IPS DF 4.7 (cell line): Measurements from ENCODE around the gene NLGN3.
"Not testable (repeated sequence)": the region's sequence is repeated elsewhere in the genome, so short reads cannot be mapped to it uniquely, and the experiment has no call there.

Experiments used
- DNase-seq: peaks from one replicate; pipeline ENCODE4 v3.0.0-alpha.2; 2013; ENCODE audit warnings: low spot score; ENCODE audit errors: extremely low read depth

NLGN3 gene

DNA sequence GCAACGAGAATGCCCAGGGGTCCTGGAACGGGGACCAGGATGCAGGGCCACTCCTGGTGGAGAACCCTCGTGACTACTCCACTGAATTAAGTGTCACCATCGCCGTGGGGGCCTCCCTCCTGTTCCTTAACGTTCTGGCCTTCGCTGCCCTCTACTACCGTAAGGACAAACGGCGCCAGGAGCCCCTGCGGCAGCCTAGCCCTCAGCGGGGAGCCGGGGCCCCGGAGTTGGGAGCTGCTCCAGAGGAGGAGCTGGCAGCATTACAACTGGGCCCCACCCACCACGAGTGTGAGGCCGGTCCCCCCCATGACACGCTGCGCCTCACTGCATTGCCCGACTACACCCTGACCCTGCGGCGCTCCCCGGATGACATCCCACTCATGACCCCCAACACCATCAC is 24.9 kb downstream of the NLGN3 start:
- no peak for DNase-seq

DNA sequence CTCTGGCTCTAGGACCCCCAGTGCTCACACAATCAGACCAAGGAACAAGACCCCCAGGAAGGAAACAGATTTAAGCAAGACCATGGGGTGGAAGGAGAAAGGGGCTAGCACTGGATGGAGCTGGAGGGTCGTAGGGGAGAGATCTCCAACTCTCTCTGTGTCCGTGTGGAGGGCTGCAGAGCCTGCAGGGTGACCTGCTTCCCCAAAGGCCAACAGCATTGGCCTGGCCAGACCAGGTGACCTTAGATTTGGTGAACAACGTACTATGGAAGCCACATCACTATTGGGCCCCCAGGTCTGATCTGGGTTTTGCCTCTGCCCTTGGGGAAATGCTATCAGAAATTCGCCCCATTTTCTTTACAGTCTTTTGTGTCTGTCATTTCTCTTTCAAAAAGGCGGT is 26.0 kb downstream of the NLGN3 start:
- no peak for DNase-seq

DNA sequence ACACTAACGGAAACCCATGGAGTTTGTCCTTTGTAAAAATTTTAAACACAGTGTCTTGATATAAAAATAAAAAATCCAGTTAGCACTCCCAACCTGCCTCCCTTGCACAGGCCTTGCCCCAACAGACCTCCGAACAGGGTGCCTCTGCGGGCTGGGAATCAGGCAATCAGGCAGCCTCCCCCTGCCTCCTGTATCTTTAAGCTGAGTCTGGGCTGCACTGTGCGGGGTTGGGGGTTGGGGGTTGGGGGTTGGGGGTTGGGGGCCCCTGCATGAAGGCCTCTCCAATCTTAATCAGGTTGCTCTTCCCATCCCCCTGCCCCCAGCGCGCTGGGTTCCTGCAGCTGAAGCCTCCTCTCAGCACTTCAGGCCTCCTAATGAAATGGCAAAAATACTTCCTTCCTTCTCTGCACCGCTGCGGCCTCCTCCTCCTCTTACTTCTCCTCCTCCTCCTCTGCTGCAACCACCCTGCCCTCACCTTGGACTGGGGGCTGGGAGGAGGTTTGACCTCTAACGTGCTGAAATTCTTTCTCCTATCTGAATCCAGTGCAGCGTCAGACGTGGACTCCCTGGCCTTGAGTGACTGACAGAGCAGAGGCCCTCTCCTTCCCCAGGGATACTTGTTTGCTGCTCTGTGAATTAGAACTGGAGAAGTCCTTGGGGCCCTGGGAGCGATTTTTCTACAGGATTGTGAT is 26.6 kb downstream of the NLGN3 start:
- DNase-seq, result no peak

DNA sequence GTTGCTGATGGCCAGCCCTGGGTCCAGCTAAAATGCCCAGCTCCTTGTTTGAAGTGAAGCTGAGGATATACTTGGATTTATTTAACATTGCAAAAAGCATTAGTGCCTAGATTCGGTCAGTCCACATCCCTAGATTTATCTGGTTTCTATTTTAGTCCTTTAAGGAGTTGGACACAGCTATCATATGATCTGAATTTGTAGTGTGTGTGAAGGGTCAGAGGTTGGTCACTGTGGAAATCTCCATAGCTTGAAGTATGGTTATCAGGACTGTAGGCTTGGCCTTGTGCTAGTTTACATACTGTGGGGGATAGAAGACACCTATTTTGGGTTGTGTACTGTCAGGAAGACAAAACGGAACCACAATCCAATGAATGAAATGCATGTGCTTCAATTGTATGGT is 28.8 kb downstream of the NLGN3 start:
- DNase-seq, result no peak

DNA sequence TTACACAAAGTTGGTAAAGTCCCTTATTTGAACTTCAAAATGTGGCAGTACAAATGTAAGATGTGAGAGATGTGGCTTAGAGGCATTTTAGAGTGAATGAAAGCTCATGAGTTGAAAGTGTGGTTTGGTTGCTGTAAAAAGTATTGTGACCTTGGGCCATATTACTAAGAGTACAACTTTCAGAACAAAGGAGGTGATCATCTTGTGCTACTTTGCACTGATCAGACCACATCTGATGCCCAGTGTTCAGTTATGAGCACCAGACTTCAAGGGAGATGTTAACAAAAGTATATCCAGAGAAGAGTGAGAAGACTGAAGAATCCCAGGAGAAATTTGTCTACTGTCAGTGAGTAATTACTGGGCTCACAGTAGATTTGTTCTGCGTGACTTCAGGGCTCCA is 30.2 kb downstream of the NLGN3 start:
- no peak for DNase-seq

DNA sequence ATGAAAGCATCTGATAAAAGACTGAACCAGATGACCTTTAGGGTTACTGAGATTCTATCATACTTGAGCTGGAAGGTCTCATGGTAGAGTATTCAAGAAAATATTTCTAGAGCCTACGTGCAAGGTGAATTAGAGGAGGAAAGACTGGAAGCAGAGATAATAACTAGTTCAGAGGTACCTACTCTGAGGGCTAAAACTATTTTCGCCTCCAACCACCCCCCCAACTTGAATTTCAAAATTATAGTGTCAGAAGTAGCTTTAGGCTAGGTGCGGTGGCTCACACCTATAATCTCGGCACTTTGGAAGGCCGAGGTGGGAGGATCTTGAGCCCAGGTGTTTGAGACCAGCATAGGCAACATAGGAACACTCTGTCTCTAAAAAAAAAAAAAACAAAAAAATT is 30.9 kb downstream of the NLGN3 start:
- DNase-seq, result no peak

DNA sequence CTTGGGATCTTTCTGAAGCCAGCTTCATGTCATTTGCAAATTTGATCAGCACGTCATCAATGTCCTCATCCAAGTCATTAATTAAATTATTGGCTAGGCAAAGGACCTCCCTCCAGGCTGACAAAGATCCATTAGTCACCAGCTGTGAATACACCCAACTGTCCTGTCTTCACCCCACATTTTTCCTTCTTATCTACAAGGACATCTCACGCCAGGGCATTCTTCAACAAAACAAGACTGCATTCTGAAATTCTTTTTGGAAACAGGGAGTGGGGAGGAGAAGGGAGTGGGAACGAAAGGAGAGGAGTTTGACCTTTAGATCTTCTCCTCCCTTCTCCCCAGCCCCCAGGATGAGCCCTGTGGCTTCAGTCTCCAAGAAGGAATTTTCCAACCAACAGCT is 32.7 kb downstream of the NLGN3 start:
- no peak for DNase-seq

DNA sequence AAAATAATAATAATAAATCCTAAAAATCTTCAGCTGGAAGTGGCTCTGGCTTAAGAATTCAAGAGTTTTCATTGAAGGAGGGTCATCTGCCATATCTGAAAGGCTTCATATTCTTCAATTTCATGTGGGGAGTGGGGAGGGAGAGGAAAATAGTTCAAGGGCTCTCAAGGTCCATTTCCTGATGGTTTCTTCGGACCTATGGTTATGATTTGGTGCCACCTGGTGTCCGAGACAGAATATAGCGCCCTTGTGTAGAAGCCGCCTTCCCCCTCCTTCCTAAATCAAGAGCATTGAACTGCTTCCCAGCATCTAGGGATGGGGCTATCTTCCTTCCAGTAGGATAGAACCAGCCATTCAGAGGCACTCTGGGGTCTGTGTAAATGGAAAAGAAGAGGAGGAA is 34.3 kb downstream of the NLGN3 start:
- no peak for DNase-seq

DNA sequence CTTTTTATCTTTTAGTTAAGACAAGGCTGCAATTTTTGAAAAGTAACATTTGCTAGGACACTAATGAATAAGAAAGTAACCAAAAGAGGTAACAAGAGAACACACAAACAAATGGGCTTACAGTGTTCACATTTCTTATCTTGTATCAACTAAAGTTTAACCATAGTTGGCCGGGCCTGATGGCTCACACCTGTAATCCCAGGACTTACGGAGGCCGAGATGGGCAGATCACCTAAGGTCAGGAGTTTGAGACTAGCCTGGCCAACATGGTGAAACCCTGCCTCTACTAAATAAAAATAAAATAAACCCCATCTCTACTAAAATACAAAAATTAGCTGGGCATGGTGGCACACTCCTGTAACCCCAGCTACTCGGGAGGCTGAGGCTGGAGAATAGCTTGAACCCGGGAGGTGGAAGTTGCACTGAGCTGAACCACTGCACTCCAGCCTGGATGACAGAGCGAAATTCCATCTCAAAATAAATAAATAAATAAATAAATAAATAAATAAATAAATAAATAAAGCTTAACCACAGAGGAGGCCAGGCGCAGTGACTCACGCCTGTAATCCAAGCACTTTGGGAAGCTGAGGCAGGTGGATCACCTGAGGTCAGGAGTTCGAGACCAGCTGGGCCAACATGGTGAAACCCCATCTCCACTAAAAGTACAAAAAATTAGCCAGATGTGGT is 36.1 kb downstream of the NLGN3 start:
- not testable (repeated sequence) for DNase-seq

DNA sequence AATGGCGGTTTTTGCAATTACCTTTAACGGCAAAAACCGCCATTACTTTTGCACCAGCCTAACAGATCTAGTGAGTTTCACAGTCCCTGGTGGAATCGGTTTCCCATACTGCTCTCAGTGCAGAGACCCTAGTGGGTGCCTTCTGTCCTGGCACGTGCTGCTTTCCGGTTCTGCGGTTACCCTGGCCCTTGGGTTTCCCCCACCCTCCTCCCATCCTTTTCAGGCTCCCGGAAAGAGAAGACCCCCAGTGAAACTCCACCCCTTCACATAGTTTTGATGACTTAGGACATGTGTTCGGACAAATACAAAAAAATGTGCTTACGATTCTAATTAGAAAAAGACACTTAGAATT is 36.9 kb downstream of the NLGN3 start:
- DNase-seq, result no peak

DNA sequence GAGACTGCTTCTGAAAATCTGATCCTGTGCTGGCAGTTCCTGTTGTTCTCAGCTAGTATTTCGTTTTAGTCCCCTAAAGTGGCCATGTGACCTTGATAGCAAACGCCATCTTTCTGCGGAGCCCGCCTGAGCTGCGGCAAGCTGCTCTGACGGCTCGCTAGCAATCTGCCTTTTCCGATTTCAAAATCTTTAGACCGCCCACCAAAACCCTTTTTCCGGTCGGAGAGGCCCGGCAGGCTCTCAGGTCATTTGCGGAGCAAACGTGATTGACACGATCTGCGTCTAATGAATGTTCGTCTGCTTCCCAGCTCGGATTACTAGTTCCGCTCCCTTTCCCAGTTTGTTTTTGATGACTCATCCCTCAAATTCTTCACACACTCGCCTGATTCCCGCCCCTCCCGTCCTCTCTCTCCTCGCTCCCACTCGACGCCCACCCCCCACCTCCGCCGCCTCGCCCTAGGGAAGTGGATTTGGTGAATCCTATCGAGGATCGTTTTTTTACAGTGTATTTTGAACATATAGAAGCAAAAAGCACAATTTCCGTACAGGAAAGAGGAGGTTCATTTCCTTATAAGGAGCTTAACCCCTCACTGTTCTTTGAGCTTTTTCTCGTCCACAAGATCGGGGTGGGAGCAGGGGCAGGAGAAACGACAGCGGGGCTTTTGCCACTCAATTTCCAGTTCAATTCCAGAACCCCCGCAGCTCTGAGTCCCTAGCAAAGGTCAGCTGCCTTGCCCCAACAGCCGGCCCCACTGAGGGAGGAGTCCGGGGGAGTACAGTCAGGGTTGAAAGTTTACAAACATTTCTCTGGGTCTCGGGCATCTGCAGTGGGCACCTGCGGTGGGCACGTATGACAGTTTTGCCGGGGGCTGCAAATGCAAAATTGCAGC is 37.5 kb downstream of the NLGN3 start:
- DNase-seq, result peak; percentile 93

DNA sequence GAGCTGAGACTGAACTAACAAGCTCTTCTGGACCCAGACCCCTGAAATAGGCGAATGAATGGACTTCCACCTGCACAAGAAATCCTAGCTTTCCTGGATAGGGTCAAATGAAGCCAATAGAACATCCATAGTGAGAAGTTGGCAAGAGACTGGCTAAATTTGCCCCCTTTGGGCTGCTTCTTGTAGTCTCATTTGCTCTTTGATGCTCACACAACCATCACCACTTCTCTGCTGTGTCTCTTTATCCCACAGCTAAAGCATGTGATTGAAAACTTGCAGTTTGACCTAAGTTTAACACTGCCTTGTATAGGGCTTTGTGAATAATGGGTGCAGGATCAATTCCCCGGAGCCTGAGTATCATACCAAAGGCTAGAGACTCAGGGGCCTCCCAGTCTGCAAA is 38.2 kb downstream of the NLGN3 start:
- DNase-seq, result no peak

DNA sequence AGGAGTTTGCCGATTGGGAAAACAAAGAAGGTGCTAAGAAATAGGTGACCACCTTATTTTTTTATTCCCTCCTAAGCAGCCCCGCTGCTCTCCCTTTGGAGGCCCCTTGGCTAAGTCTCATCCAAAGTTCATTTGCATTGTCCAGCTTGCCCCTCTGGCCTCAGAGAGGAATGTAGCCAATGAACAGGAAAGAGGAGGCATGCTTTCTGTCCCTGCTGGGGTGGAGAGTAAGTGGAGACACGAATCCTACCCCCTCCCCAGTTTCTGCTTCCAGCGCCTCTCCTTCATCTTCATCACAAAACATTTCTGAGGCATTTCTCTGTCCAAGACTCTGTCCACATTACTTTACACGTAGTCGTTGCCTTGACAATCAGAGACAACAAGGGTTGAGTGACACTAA is 38.7 kb downstream of the NLGN3 start:
- no peak for DNase-seq

DNA sequence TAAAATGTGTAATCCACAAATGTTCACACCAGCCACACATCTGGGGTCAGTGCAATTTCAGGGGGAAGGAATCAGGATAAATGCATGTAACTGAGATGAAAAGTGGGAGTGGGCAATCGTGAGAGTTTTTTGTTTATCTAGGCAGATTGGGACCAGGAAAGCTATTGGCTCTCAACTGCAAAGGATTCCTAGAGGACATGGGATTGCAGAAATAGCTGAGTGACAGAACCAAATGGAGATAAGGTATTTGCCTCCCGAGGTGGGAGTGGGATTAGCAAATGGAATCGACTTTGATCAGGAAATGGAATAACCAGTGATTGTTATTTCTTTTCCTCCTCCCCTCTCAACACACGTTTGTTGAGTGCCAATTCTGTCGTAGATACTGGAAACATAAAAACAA is 39.5 kb downstream of the NLGN3 start:
- no peak for DNase-seq

DNA sequence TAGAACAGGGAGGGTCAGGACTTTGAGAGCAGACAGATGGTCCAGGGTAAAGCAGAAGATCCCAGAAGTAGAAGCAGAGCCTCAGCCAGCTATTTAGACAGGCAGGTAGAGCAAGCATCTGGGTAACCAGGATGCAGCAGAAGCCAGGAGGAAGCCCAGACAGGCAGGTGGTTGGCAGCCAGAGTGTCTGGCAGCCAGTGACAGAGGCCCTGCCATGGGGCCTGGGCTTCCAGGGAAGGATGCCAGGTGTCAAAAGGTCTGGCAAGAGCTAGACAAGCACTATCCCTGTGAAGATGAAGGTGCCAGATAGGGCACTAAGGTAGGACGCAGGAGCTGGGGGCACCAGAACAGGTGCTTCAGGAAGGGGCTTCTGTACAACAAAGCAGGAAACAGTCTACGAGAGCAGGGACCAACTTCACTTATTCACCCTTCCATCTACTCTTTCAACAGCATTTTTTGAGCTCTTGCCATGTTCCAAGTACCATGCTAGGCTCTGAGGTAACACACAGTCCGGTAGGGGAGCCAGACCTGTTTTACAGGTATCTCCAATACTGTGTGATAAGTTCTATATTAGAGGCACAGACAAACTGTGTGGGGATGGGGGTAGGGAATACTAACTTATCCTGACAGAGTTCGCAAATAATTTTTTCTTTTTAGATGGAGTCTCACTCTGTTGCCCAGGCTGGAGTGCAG is 40.3 kb downstream of the NLGN3 start:
- DNase-seq, result no peak

DNA sequence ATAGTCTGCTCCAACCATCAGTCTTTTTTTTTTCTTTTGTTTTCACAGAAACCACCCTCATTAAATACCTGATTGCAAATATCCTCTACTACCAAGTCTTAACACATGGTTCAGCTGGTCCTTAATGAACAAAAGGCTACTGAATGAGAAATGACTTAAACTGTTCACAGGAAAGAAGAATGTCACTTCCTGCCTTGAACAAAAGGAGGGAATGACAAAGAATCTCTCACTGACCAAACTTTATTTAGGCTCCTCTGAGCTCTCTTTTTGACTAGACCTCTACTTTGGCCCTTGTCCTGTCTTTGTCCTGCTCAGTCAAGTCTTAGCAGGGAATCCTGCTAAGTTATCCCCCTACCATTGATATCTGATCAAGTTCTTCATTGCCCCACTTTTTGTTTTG is 46.6 kb downstream of the NLGN3 start:
- DNase-seq, result no peak

DNA sequence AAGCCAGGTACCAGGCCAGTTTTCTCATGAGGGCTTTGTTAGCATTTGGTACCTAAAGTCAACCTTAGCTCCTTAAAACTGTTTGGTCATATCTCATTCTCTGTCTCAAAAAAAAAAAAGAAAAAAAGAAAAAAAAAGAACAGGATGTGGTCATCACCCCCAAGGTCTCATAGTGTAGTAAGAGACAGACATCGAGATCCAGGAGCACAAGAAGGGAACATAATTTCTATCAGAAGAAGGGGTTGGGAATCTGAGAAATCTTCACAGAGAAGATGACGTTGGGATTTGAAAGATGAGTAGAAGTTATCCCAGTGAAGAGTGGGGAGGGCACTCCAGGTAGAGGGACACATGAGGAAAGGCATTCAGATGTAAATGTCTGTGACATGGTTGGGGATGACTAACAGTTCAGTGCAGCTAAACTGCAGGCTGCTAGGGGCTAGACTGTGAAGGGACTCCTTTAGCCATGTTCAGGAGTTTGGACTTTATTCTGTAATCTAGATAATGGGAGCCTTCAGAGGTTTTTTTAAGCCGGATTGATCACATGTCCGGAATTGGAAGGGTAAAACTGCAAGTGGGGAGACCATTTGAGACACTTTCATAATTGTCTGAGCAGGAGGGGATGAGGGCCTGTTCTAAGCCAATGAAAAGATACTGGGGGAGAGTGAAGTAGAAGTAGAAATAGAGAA is 51.5 kb downstream of the NLGN3 start:
- DNase-seq, result no peak

DNA sequence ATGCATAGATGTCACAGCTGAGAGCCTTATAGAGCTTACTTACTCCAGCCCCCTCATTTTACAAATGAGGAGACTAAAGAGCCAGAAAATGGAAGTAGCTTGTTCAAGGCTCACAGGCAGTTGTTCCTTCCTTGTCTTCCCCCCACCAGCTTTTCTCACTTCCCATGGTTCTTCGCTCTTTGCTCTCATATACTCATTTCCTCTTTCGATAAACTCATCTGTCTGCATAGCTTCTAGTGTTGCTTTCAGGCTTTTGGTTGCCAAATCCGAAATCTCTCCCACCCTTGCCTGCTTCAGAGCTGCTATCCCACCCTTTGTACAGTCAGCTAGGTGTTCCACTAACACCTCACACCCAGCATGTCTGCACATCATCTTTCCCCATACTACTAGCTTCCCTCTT is 53.4 kb downstream of the NLGN3 start:
- no peak for DNase-seq

DNA sequence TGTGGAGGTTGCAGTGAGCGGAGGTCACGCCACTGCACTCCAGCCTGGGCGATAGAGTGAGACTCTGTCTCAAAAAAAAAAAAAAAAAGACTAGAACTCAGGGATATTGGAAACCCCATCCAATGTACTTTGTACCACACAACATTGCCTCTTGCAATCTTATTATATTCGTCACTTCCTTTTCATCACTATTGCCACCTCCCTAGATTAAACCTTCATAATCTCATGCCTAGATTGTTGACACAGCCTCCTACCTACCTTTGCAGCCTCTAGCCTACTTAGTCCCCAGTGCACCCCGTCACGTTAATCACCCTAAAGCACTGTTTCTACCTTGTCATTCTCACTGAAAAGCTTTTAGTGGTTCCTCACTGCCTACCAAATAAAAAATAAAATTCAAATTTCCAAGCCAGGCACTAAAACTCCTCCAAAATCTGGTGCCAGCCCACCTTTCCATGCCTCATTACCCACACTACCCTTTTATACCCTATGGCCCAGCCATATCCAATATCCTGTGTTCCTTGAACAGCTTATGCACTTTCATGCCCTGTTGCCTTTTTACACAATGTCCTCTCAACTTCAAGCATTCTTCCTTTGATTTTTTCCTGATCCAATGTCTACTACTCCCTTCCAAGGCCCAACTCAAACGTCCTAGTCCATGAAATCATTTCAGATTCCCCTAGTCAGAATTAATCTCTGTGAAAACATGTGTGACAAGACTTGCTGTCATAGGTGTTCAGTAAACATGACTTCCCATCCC is 54.8 kb downstream of the NLGN3 start:
- DNase-seq, result no peak

DNA sequence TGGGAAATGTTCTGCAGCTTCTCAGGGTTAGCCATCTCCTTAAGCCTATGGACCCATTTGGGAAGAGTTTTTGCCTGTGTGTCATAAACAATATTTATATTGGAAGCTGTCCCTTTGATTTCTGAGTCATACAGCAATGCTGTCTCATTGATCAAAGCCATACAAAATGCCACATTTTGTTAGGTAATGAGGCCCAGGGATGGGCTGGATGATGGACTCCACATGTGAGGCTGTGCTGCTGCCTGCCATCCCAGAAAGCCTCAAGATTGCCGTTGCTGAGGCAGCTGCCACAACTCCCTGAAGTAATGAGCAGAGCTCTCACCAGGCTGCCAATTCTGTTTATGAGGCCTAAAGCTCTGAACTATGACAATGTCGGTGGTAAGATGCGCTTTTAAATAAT is 66.2 kb downstream of the NLGN3 start:
- no peak for DNase-seq

DNA sequence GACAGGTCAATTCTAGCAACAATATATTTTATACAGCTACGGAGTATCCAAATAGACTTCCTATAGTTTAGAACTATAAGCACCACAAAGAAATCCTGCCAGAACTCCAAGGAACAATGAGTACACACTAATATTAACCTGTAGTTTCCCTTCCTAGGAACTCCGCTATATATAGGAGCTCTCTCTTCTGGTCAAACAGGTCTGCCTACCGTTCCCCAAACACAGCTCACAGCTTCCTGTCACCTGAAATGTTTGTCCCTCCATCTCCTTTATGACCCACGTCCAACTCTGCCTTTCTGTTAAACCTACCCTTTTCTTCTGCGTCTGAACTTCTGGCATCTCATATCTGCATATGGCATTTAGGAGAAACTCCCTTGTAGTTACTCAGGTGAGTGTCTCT is 67.9 kb downstream of the NLGN3 start:
- no peak for DNase-seq
